ENCODE results near the gene SERPINA5. TPM values are rescaled to one million over a fixed set of nuclear protein-coding genes. Genes with fewer than 3 reads are reported as not detected.

The SERPINA5 gene
- total RNA-seq, 1 donor: 0.36 TPM

DNA sequence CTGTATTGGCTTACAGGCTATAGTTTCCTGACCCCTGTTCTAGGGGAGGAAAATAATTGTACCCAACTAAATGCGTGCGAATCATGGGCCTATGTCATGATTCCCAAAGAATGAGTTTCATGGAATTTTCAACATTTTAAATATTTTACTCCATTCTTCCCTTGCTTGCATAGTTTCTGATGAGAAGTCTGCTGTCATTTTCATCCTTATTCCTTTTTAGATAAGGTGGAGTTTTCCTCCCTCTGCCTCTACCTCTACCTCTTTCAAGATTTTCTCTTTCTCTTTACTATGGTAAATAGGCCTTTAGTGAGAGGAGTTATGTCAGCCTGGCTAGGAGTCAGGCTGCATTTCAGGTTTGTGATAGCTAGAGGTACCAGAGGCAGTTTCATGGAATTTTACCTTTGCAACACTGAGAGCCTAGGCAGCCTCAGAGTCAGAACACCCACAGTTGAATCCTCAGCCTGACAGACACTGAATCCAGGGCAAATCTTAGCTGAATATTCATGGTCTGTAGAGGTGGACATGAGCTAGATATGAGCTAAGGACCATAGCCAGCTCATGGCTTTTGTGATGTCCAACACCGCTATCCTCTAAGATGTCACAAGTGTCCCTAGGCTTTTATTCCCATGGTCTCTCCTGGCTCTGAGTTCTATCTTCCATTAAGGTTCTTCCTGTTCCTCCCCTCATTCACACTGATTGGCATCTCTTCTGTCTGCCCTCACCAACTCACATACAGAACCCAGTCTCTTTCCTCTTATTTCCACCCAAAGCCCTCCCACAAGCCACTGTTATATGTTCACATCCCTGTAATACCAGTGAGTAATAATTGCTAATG, 37.0 kb downstream of the SERPINA5 start:
- Histone ChIP-seq H3K27me3 (ENCODE audit: insufficient read depth, low read length) (no peaks in the 10 kb centered on the region), H2AFZ (ENCODE audit: low read length) (no peak overlapping the region), H3K4me3 (ENCODE audit: insufficient read depth, low read length) (no peak overlapping the region), H3K4me1 (ENCODE audit: insufficient read depth, low read length) (no peaks in the 10 kb centered on the region), H3K36me3 (ENCODE audit: insufficient read depth, low read length) (no peaks in the 10 kb centered on the region), H4K20me1 (ENCODE audit: insufficient read depth, low read length) (no peaks in the 10 kb centered on the region), H3K9me3 (ENCODE audit: low read depth, low read length) (peaks cover 15% of the 10 kb centered on the region), H3K79me2 (ENCODE audit: insufficient read depth, low read length) (no peaks in the 10 kb centered on the region), H3K4me2 (ENCODE audit: insufficient read depth, low read length) (no peak overlapping the region), H3K27ac (ENCODE audit: low read depth, low read length) (no peak overlapping the region)
- TF ChIP-seq, protein P1, sequence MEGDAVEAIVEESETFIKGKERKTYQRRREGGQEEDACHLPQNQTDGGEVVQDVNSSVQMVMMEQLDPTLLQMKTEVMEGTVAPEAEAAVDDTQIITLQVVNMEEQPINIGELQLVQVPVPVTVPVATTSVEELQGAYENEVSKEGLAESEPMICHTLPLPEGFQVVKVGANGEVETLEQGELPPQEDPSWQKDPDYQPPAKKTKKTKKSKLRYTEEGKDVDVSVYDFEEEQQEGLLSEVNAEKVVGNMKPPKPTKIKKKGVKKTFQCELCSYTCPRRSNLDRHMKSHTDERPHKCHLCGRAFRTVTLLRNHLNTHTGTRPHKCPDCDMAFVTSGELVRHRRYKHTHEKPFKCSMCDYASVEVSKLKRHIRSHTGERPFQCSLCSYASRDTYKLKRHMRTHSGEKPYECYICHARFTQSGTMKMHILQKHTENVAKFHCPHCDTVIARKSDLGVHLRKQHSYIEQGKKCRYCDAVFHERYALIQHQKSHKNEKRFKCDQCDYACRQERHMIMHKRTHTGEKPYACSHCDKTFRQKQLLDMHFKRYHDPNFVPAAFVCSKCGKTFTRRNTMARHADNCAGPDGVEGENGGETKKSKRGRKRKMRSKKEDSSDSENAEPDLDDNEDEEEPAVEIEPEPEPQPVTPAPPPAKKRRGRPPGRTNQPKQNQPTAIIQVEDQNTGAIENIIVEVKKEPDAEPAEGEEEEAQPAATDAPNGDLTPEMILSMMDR (IDR thresholded peaks at IDR 0.05; ENCODE audit: extremely low read depth, low read depth, low read length): no peak
- DNase-seq (ENCODE audit: insufficient read length, low spot score, missing footprints): no peak

DNA sequence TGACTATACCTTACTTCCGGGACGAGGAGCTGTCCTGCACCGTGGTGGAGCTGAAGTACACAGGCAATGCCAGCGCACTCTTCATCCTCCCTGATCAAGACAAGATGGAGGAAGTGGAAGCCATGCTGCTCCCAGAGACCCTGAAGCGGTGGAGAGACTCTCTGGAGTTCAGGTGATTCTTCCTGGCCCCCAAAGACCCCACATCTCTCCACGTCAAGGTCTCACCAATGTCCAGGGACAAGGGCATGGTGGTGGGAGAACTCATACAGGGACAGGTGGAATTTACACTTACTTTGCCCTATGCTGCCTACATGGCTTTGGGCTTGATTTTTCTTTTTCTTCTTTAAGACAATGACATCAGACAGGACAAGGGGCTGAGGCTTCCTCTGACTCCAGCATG, 38.1 kb downstream of the SERPINA5 start:
- Histone ChIP-seq H3K4me1 (ENCODE audit: insufficient read depth, low read length) (no peaks in the 10 kb centered on the region), H3K79me2 (ENCODE audit: insufficient read depth, low read length) (no peaks in the 10 kb centered on the region), H4K20me1 (ENCODE audit: insufficient read depth, low read length) (no peaks in the 10 kb centered on the region), H3K9me3 (ENCODE audit: low read depth, low read length) (peaks cover 15% of the 10 kb centered on the region), H3K36me3 (ENCODE audit: insufficient read depth, low read length) (no peaks in the 10 kb centered on the region), H3K4me3 (ENCODE audit: insufficient read depth, low read length) (no peak overlapping the region), H2AFZ (ENCODE audit: low read length) (no peak overlapping the region), H3K27me3 (ENCODE audit: insufficient read depth, low read length) (no peaks in the 10 kb centered on the region), H3K4me2 (ENCODE audit: insufficient read depth, low read length) (no peak overlapping the region), H3K27ac (ENCODE audit: low read depth, low read length) (no peak overlapping the region)
- TF ChIP-seq, protein P1 (IDR thresholded peaks at IDR 0.05; ENCODE audit: extremely low read depth, low read depth, low read length): no peak
- no peak for DNase-seq (ENCODE audit: insufficient read length, low spot score, missing footprints)

- DNase-seq (ENCODE audit: insufficient read length, low spot score, missing footprints): no peak
- peaks cover 15% of the 10 kb centered on the region for H3K9me3 ChIP-seq (ENCODE audit: low read depth, low read length)
- no peak overlapping the region for H3K4me2 ChIP-seq (ENCODE audit: insufficient read depth, low read length)
- H3K4me3 ChIP-seq (ENCODE audit: insufficient read depth, low read length): no peak overlapping the region
- H3K4me1 ChIP-seq (ENCODE audit: insufficient read depth, low read length): no peaks in the 10 kb centered on the region
- H2AFZ ChIP-seq (ENCODE audit: low read length): no peak overlapping the region
- TF ChIP-seq, protein P1 (IDR thresholded peaks at IDR 0.05; ENCODE audit: extremely low read depth, low read depth, low read length): no peak
- no peak overlapping the region for H3K27ac ChIP-seq (ENCODE audit: low read depth, low read length)
- no peaks in the 10 kb centered on the region for H3K79me2 ChIP-seq (ENCODE audit: insufficient read depth, low read length)
- peaks cover 4% of the 10 kb centered on the region for H3K27me3 ChIP-seq (ENCODE audit: insufficient read depth, low read length)
- no peaks in the 10 kb centered on the region for H3K36me3 ChIP-seq (ENCODE audit: insufficient read depth, low read length)
- no peaks in the 10 kb centered on the region for H4K20me1 ChIP-seq (ENCODE audit: insufficient read depth, low read length)
These were observed 39.4 kb downstream of the SERPINA5 start for GRCh38 chr14:94620597-94620996.

DNA sequence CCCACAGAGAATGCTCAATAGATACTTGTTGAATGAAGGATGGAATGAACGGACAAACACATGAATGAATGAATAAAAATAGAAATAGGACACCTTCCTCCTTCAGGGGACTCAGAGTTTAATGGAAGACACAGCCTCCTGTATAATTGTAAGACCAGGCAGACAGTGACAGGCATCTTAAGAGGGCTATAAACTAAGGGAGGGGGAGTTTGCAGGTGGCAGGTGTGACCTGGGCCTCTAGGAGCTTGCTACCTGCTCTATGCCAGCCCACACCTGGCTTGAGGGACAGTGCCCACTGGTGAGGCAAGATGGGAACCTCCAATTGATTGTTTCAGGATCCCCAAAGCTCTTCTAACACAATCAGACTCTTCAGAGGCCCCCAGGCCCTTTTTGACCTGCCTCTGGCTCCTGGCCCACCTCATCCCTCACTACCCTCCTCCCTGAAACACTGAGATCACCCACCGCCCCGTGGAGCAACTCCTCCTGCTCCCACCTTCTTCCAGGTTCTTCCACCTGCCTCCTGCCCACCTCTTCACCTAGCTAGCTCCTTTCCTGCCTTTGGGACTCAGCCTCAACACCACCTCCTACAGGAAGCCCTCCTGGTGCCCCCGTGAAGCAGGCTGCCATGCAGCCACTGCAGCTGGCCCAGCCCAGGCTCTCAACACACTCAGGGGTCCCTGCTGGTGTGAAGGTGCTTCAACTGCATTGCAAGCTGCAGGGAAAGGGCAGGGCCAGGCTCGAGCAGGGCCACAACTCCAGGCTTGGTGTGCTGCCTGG, 40.3 kb downstream of the SERPINA5 start:
- Histone ChIP-seq H3K27ac (ENCODE audit: low read depth, low read length) (no peak overlapping the region), H3K79me2 (ENCODE audit: insufficient read depth, low read length) (no peaks in the 10 kb centered on the region), H2AFZ (ENCODE audit: low read length) (no peak overlapping the region), H3K36me3 (ENCODE audit: insufficient read depth, low read length) (no peaks in the 10 kb centered on the region), H3K27me3 (ENCODE audit: insufficient read depth, low read length) (peaks cover 4% of the 10 kb centered on the region), H4K20me1 (ENCODE audit: insufficient read depth, low read length) (no peaks in the 10 kb centered on the region), H3K4me2 (ENCODE audit: insufficient read depth, low read length) (no peak overlapping the region), H3K9me3 (ENCODE audit: low read depth, low read length) (peaks cover 15% of the 10 kb centered on the region), H3K4me1 (ENCODE audit: insufficient read depth, low read length) (no peaks in the 10 kb centered on the region), H3K4me3 (ENCODE audit: insufficient read depth, low read length) (no peak overlapping the region)
- TF ChIP-seq, protein P1 (IDR thresholded peaks at IDR 0.05; ENCODE audit: extremely low read depth, low read depth, low read length): no peak
- DNase-seq (ENCODE audit: insufficient read length, low spot score, missing footprints): no peak
